Testis (tissue), 2 donors: Measurements from ENCODE around the gene SLC6A6.

Source experiments
- CTCF ChIP-seq, 3 experiments: fragments of 450-650 bp in 2 of 3; fragments of 200-600 bp in 1 of 3; sonication (generic) in 1 of 3; IDR thresholded peaks; one replicate each; pipeline ENCODE4 v1.5.1; 2016 to 2019; ENCODE audit warnings: antibody characterized with exemption in 3 of 3, mild to moderate bottlenecking in 2 of 3, moderate library complexity in 1 of 3
- POLR2A ChIP-seq: fragments of 450-650 bp; IDR thresholded peaks from one replicate; pipeline ENCODE4 v1.6.1; 2017; ENCODE audit warnings: antibody characterized with exemption, mild to moderate bottlenecking, moderate library complexity

GRCh38 chr3:14436954-14437281, 34.5 kb downstream of the SLC6A6 start:
- TF ChIP-seq CTCF (IDR thresholded peaks at IDR 0.05): no peak
- TF ChIP-seq POLR2A: no peak
